ENCODE data around the gene WFDC1.

WFDC1 gene

DNA sequence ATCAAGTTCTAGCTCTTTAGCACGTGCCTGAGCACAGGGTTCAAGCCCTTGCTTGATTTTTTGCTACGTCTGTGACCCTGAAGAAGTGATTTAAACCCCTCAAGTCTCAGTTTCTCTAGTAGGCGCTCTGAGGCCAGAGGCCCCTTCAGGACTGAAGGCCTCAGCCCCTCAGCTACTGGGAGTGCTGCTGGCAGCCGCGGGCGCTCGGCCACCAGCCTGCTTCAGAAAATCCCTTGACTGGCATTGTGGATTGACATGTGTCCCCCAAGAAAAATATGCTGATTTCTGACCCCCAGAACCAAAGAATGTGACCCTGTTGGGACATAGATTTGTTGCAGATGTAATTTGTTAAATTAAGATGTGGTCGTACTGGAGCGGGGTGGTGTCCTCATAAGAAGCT lies 20.2 kb upstream of the WFDC1 start:
- no peak for DNase-seq

DNA sequence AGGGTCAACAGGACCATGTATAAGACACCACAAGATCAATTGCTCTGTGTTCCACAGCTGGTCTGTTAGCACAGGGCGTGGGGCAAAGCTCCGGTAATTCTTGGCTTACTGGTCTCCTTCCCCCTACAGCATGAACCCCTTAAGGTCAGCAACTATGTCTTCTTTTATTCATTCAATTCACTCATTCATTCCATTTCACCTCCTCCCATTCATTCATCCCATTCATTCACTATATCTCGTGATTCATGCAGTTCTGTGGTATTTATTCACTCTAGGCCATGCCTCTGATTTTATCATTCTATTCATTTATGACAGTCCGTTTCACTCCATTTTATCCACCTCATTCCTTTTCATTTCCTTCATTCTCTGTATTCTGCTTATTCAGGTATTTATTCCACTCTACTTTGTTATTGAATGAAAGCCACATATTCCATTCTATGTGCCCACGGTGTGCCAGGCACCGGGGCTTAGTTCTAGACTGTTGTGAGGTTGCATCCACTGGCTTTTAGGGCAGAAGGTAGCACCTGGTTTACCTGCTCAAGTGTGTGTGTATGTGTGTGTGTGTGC lies 19.0 kb upstream of the WFDC1 start:
- no peak for DNase-seq

DNA sequence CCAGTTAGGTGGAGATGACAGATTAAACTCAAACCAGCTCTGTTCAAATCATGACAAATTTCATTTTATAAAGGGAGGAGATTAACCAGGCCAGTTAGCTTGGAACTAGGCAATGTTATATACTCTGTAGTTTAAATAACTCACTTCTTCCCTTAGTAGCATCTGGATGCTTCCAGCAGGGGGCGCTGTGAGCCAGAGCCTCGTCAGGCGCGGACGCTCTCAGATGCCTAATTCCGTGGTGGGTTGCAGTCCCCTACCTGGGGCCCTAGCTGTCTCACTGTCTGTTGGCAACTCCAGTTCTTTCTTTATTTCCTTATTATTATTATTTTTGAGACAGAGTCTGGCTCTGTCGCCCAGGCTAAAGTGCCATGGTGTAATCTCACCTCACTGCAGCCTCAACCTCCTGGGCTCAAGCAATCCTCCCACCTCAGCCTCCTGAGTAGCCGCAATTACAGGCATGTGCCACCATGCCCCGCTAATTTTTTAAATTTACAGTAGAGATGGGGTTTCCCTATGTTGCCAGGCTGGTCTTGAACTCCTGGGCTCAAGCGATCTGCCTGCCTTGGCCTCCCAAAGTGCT lies 17.3 kb upstream of the WFDC1 start:
- peak; percentile 76 for DNase-seq

DNA sequence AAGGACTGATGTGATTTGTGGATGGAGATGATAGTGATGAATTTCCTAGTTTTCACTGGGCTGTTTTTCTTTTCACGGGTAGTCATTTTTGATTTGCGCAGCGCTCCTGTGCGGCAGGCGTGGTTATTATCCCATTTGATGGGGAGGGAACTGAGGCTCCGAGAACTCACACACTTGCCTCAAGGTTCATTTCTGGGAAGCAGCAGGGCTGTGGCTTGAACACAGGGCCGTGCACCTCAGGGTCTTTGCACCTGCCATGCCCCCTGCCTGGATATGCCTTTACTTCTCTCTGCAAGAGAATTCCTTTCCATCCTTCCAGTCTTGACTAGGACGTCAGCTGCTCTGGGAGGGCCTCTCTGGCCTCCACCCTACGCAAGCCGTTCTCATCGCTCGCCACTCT lies 16.3 kb upstream of the WFDC1 start:
- DNase-seq = no peak

DNA sequence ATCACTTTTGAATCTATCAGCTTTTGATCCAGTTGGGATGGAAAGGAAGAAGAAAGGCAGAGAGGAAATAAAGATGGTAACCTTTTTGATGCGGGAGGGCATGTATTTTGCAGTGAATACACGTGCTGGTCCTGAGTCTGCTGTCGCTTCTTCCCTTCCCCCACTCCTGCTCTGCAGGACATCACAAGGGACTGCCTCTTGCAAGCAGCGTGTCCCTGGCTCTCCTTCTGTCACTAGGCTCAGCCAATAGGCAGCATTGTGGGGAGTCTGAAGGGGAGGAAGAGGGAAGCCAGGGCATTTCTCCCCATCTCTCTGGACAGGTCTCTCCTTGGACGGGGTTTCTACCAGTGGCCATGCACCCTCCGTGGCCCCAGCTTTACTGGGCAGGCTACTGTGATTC lies 15.7 kb upstream of the WFDC1 start:
- DNase-seq = no peak

DNA sequence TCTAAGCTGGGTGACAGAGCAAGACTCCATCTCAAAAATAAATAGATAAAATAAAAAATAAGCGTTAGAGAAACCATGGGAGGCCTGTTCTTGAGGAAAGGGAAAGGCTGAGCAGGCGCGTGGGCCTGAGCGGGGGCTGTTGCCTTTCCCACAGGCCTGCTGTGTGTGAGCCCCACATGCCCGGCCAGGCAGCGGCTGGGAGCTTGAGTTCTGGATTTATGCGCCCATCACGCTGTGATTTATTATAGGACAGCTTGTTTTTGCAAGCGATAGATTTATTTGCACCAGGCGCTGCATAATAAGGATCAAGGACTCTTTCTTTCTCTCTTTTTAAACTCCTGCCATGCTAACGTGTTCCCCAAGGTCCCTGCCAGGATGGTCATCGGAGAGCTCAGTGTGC lies 14.8 kb upstream of the WFDC1 start:
- DNase-seq = no peak

DNA sequence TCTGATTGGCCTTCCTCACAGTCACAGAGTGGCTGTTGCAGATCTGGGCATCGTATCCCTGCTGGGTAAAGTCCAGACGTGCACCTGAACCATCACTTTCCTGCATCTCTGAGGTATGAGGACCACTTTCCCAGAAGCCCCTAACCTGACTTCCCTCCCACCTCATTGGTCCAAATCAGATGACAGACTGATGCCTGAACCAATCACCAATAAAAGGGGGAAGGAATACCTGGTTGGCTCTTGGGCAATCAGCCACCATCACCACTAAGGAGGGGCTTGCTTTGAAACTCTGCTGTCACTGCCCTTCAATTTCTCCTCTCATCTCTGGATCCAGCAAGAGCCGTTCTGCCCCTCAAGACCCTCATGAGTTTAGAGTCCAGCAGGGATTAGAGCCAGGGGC lies 13.6 kb upstream of the WFDC1 start:
- DNase-seq = no peak

DNA sequence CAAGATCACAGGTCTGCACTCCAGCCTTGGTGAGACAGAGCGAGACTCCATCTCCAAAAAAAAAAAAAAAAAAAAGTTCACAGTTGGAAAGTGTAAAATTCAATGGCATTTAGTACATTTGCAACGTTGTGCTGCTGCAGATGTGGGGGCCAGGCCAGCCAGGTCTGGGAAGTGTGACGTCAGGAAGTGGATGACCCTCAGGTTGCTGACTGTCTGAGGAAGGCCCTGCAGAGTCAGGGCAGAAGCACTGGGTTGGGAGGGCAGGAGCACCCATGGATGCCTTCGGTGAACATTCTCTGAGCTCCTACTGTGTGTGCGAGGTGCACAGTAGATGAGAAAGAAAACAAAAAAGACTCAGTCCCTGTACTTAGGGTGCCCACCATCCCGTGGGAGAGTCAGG lies 12.1 kb upstream of the WFDC1 start:
- no peak for DNase-seq

DNA sequence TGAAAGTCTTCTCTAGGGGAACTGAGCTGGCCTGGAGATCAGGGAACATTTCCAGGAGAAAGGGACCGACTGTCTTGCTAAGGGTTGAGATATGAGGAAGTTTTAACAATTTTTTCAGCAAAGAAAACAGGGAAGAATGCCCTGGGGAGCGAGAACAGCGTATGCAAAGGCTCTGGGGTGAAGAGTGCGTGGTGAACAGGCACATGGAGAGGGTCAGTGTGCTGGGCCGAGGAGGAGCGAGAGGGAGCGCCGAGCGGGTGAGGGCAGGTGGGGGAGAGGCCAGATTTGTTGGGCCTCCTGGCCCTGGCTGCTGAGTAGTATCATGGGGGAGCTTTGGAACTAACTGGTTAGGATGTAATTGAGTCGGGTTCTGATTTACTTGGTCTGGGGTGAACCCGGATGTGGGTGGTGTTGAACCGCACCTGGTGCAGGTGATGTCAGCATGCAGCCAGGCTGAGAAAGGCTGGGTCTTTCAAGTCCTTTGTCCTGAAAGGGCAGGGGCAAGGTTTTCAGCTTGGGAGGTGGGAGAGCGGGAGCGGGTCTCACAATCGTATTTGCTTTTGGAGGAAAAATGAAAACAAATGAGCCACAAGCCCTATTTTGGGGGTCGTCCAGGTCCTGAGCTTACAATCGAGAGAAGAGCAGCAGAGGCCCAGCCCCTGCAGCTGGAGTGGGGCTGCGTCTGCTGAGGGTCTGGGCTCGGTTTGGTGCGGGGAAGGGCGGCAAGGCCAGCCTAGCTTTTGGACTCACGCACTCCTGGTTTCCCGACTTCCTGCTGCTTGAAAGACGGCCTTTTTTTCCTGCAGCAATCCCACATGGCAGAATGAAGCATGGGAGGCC lies 11.1 kb upstream of the WFDC1 start:
- peak; percentile 55 for DNase-seq

DNA sequence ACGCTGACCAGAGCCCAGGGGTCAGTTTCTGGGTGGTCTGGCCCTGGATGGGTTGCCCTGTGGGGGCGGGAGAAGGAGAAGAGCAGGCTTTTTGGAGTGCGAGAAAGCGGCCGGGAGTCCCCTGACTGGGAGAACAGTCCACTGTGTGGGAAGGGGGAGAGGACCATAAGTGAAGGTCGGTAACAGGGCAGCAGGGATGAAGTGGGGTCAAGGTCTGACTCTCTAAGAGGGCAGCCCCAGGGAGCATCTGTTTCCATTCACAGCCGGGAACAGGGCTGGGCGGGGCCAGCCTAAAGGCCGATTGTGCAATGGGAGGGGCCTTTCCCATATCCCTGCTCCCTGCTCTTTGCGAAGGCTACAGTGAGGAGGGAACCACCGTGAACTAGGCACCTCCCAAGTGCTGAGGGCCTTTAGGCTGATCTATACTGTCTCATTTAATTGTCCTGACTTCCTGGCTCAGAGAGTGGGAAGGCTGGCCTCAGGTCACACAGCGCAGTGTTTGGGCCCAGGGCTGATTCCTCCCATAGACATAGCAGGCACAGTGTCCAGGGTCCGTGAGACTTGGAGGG lies 10.4 kb upstream of the WFDC1 start:
- peak; percentile 65 for DNase-seq

DNA sequence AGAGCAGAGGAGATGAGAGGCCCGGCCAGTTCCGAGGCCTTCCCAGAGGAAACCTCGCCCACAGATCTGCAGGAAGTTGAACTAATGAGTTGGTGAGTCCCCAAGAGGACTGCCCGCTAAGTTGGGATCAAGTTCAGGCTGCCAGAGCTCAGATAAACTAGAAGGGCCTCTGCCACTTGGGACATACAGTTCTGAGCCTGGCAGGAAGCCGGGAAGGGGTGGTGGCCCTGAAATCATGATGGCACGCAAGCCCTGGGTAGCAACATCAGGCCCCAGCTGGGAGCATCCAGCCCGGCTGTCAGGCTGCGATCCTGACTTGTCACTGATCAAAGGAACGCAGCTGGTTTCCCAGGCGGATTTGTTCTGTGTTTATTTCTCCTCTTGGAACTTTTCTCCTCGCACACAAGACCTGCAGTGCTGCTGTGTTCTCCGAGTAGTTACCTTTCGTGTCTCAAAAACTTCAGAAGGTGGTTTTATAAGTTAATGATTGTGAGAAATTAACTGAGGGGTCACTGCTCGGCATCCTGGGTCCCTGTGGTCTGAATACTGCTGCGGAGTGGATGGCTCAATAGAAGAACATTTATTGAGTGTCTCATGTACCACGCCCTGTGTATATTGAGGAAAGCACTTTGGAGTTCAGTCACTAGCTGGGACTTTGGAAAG lies 8.0 kb upstream of the WFDC1 start:
- DNase-seq = peak; percentile 61

DNA sequence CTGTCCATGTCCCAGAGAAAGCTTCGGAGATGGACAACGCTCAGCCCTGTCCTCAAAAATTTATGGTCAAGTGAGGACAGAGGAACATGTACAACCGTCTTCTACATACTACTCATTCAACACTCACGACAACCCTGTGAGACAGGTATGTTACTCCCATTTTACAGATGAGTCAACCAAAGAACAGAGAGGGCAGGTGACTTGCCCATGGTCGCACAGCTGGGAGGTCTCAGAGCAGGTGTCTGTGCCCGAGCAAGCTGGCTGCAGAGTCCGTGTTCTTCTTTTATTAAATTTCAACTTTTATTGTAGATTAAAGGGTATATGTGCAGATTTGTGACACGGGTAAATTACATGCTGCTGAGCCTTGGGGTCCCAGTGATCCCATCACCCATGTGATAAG lies 5.8 kb upstream of the WFDC1 start:
- no peak for DNase-seq

DNA sequence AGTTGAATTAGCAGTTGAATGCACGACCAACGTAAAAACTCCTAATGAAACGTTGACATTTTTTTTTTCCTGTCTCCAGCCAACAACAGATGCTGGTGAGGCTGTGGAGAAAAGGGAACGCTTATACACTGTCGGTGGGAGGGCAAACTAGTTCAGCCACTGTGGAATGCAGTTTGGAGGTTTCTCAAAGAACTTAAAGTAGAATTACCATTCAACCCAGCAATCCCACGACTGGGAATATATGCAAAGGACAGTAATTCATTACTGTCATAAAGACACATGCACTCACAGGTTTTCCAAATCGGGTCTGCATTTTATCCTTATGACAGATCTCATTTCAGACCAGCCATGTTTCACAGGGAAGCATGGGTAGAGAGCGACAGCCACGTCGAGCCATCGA lies 3.5 kb upstream of the WFDC1 start:
- DNase-seq = no peak

DNA sequence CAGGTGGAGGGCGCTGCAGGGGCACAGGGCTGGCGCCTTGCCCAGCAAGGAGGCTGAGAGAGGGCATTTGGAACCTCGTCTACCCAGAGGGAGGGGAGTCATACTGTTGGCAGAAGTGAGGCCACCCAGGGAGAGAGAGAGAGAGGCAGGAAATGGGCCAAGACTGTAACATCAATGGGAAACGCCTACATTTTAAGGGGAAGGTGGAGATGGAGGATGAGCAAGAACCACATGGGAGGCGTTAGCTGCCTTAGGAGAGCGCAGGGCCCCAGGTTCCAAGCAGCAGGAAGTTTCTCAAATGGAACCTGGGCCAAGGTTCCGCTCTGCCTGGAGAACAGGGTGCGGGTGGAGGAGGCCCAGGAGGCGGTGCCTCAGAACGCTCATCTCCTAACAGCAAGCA lies 2.7 kb upstream of the WFDC1 start:
- no peak for DNase-seq

DNA sequence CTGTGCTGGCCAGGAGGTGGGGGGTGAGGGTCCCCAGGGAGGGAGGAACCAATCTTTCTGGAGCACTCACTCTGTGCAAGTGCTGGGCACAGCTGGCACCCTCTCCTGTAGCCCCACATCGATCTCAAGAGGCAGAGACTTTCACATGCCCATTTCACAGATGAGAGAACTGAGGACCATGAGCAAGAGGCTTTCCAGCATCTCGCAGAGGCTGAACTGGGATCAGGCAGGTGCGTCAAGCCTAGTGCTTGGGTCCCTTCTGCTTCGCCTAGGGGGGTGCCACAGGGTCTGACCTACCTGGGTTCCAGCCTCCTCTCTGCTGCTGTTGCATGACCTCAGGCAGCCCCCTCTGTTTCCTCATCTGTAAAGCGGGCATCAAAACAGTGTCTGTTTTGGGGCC lies 1.3 kb upstream of the WFDC1 start:
- DNase-seq = no peak

DNA sequence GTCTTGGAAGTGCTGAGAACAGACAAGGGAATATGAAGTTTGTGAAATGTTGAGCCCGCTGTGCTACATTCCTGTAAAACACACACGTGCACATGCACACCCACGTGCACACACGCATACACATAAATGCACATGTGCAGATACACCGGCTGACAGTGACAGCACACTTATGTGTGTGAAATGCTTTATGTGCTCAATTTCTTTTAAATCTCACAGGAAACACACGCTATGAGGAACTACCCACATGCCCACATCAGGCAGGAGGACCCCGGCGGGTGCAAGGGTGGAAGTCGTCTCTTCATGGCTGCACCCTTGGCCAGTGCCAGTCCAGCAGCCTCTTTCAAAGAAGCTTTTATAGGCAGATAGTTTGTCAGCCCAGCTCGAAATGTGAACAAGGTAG lies 561 bp upstream of the WFDC1 start:
- DNase-seq = no peak

DNA sequence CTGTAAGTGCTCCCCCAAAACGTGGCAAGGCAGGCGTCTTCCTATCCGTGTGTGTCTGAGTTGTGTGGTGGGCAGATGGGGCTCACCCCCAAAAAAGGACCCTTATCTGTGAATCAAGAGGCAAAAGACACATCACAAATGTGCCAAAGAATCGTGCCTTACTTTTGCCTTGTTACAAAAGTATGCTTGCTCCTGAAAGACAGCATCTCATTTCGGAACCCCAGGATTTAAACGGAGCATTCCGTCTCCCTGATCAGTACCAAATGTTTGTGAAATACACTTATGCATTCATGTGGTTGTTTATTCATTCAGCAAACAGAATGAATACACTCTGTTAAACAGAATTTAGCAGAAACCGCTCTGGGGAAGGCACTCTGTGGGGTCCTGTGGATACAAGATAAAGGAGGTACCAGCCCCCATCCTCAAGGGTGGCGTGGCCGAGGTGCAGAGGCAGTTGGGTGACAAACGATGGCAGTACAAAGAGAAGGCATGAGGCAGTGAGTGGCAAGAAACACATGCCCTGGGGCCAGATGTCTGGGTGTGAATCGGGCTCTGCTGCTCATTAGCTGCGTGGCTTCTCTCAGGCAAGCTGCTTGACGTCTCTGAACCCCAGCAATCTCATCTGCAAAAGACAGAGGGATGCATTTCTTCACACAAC lies 654 bp downstream of the WFDC1 start:
- no peak for DNase-seq

DNA sequence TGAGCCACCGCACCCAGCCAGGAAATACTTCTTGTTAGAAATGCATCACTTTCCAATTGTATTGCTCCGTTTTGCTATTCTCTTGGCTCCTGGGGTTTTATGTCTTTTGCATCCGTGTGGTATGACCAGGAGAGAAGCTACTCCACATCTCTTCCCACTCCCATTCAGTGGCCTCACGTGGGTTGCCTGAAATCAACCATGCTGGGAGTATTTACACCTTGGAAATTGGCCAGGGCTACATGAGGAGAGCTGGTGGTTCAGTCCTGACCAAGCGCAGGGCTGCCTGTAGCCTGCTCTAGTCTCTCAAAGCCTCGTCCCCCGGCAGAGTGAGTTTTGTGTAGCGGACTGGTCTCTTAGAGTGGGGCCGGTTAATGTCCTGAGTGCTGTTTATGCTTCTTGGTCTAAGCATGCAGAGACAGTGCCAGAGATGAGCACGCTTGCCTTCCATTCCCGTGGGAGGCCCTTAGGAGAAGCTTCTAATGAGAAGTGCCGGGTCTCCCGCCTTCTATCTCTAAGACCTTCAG lies 3.8 kb downstream of the WFDC1 start:
- DNase-seq = no peak

DNA sequence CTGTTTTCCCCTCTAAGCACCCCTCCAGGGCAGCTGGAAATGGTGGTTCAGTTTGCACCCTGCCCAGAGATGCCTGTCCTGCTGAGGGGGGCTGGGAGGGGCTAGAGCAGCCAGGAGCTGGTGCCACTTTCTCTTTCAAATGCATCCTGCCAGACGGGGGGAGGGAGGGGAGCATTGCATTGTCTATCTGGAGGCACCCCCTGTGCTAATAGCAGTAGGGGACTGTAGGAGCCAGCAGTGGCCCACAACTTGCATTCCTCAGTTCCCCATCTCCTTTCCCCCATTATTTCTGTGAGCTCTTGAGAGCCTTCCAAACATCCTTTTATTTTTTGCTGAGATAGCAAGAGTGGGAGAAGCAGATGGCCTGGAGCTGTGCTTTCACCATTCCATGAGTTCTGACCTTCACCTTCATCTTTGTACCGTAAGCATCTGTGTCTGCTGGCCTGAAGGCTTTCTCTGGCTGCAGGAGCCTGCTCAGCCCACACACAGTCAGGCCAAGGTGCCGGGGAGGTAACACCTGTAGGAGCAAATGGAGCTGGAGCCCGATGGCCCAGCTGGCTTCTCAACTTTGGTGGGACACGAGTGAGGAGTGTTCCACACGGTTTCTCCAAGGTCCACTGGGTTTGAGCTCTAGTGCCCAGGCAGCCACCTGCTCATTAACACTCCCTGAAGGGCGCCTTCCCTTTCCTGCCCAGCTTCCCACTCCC lies 5.2 kb downstream of the WFDC1 start:
- DNase-seq = no peak

DNA sequence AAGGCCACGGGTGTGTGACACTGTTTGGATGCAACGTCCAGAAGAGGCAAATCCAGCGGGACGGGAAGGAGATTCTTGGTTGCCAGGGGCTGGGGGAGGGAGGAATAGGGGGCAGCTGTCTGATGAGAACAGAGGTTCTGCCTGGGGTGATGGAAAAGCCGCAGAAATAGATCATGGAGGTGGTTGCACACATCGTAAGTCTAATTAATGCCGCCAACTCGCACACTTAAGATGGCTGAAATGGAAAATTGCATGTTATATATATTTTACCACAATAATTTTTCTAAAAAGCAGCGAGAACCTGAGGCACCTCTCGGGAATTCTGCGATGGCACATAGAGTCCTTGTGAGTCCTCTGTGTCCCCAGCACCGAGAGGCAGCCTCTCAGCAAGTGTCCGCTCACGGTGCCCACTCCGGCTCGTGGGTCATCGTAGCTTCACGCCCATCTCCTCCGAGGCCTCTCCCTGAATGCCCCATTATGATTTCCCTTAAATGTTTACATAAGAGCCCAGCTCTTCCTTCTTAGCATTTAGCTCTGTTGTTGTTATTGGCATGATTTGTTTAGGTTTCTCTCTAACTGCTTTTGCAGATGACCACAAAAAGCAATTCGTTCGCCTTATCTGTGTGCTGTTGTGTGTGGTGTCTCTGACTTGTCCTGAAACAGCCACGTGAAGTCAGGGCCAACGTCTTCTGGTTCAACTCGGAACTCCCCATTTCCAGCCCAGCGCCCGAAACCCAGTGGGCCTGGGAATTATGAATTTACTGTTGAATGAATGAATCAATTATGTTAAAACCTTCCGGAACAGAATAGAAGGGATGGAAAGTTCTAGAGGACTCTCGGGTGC lies 7.7 kb downstream of the WFDC1 start:
- DNase-seq = no peak

DNA sequence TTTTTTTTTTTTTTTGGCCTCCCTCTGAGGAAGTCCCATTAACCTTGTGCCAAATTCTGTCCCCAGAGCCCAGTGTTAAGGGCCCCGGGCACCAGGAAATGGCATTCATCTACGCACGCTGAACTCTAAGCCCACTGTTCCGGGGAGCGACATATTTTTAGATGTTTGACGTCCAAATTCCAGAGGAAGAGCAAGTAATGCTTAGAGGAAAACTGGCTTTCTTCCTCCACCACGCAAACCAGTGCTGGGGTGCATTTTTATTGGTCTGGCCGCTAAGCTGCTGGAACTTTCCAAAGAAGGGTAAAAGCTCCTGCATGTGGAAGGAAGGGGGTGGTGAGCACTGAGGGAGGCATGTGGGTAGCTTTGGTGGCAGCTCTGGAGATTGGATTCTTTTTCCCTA lies 8.3 kb downstream of the WFDC1 start:
- peak; percentile 64 for DNase-seq

Measured in femur (tissue), 1 donor.